ENCODE results near the gene FKBP3. TPM values are rescaled to one million over a fixed set of nuclear protein-coding genes. Genes with fewer than 3 reads are reported as not detected.

Gene FKBP3
- total and polyA plus RNA-seq, 5 experiments from 2014 or later = 60.9 to 83.2 (median 70.4) TPM

GRCh38 chr14:45136399-45136798, 2.1 kb upstream of the FKBP3 start:
- ATAC-seq = no peak
- peaks cover 23 to 57% (median 45%) of the 10 kb centered on the region in 4 donors for H3K4me1 Mint-ChIP-seq
- H3K27me3 Mint-ChIP-seq = no peaks in the 10 kb centered on the region

GRCh38 chr14:45135659-45136395, 1.5 kb upstream of the FKBP3 start, which contains the start of gene FANCM:
TSS of gene FANCM (plus strand) at chr14:45135930. CDS start at chr14:45136032, 102 bp downstream.
- H3K4me3 Mint-ChIP-seq = peak within 1 kb of the TSS; percentile 94 to 100 (median 96)
- peaks cover 23 to 59% (median 48%) of the 10 kb centered on the region in 4 donors for H3K4me1 Mint-ChIP-seq
- peak within 1 kb of the TSS; percentile 94 to 99 (median 98) for H3K27ac Mint-ChIP-seq
- ATAC-seq (peak; percentile 50 to 52), DNase-seq (peak; percentile 59 to 94 (median 87))
- POLR2A ChIA-PET = interaction anchor here (1.0 to 5.0 kb wide), 5 partner anchors 17 to 174 kb away, joined by 3 to 46 read pairs (median 5); partner anchors contain the start of genes KLHL28, MIS18BP1 and TOGARAM1
- no peaks in the 10 kb centered on the region for H3K9me3 Mint-ChIP-seq
- no peaks in the 10 kb centered on the region for H3K36me3 Mint-ChIP-seq
- no peaks in the 10 kb centered on the region for H3K27me3 Mint-ChIP-seq

More at GRCh38 chr14:45136399-45136798, 2.1 kb upstream of the FKBP3 start:
- H3K27ac Mint-ChIP-seq = peak overlapping the region; percentile 94 to 99 (median 98)
- no peaks in the 10 kb centered on the region for H3K9me3 Mint-ChIP-seq
- POLR2A ChIA-PET = interaction anchor here (1.4 to 5.0 kb wide), 2 partner anchors 116 to 175 kb away, joined by 5 to 46 read pairs; partner anchors contain the start of genes KLHL28, MIS18BP1 and TOGARAM1
- peak in 1 of 10 donors; percentile 11 for DNase-seq
- no peaks in the 10 kb centered on the region for H3K36me3 Mint-ChIP-seq
- peak overlapping the region; percentile 94 to 100 (median 96) for H3K4me3 Mint-ChIP-seq

GRCh38 chr14:45135156-45135555, 875 bp upstream of the FKBP3 start:
- H3K27me3 Mint-ChIP-seq = no peaks in the 10 kb centered on the region
- peak overlapping the region; percentile 94 to 99 (median 98) for H3K27ac Mint-ChIP-seq
- H3K4me1 Mint-ChIP-seq = peaks cover 23 to 58% (median 45%) of the 10 kb centered on the region in 4 donors
- DNase-seq (no peak), ATAC-seq (no peak)
- no peaks in the 10 kb centered on the region for H3K36me3 Mint-ChIP-seq
- peak overlapping the region; percentile 94 to 100 (median 96) for H3K4me3 Mint-ChIP-seq
- POLR2A ChIA-PET = interaction anchor here (1.0 to 5.0 kb wide), 6 partner anchors 10 to 238 kb away, joined by 3 to 46 read pairs (median 7); partner anchors contain the start of genes KLHL28, MIS18BP1 and TOGARAM1
- no peaks in the 10 kb centered on the region for H3K9me3 Mint-ChIP-seq

GRCh38 chr14:45133683-45134050, 614 bp downstream of the FKBP3 start:
- Mint-ChIP-seq H3K36me3 (peaks cover 0 to 5% (median 0%) of the 10 kb centered on the region in 3 donors), H3K27ac (peak overlapping the region; percentile 94 to 99 (median 98)), H3K27me3 (no peaks in the 10 kb centered on the region), H3K4me1 (peaks cover 20 to 62% (median 44%) of the 10 kb centered on the region in 4 donors), H3K4me3 (peak overlapping the region; percentile 94 to 100 (median 96)), H3K9me3 (no peaks in the 10 kb centered on the region)
- ATAC-seq (no peak), DNase-seq (peak in 2 of 10 donors; percentile 3 to 13)
- POLR2A ChIA-PET = interaction anchor here (0.9 to 5.0 kb wide), 6 partner anchors 8 to 237 kb away, joined by 4 to 46 read pairs (median 7); partner anchors contain the start of genes KLHL28, MIS18BP1, PRPF39 and TOGARAM1

GRCh38 chr14:45128963-45129629, 5.2 kb downstream of the FKBP3 start:
- Mint-ChIP-seq H3K9me3 (no peaks in the 10 kb centered on the region), H3K27ac (no peak overlapping the region), H3K4me3 (no peak overlapping the region), H3K36me3 (peaks cover 0 to 32% (median 7%) of the 10 kb centered on the region in 3 donors), H3K27me3 (no peaks in the 10 kb centered on the region), H3K4me1 (peaks cover 8 to 34% (median 27%) of the 10 kb centered on the region in 4 donors)
- POLR2A ChIA-PET = no interaction called here
- DNase-seq (no peak), ATAC-seq (no peak)

GRCh38 chr14:45125754-45126153, 8.5 kb downstream of the FKBP3 start:
- no peak for ATAC-seq
- Mint-ChIP-seq H3K36me3 (peaks cover 4 to 59% (median 16%) of the 10 kb centered on the region in 3 donors), H3K27me3 (no peaks in the 10 kb centered on the region), H3K27ac (no peak overlapping the region), H3K4me1 (peaks cover 3 to 11% (median 9%) of the 10 kb centered on the region in 4 donors), H3K9me3 (no peaks in the 10 kb centered on the region), H3K4me3 (no peak overlapping the region)
- POLR2A ChIA-PET = interaction anchor here (1.4 kb wide), 1 partner anchor 9 kb away, joined by 7 read pairs; the partner anchor contains the start of gene FKBP3
- no peak for DNase-seq

GRCh38 chr14:45123271-45123670, 11.0 kb downstream of the FKBP3 start:
- Mint-ChIP-seq H3K4me1 (peaks cover 0 to 8% (median 4%) of the 10 kb centered on the region in 4 donors), H3K27ac (peak overlapping the region in 1 of 10 donors; percentile 8), H3K4me3 (no peak overlapping the region), H3K27me3 (no peaks in the 10 kb centered on the region), H3K36me3 (peaks cover 4 to 75% (median 20%) of the 10 kb centered on the region in 3 donors), H3K9me3 (no peaks in the 10 kb centered on the region)
- no peak for ATAC-seq
- POLR2A ChIA-PET = no interaction called here
- DNase-seq = no peak

- Mint-ChIP-seq H3K9me3 (no peaks in the 10 kb centered on the region), H3K27ac (no peak overlapping the region), H3K27me3 (no peaks in the 10 kb centered on the region), H3K36me3 (peaks cover 4 to 83% (median 21%) of the 10 kb centered on the region in 3 donors), H3K4me1 (no peaks in the 10 kb centered on the region), H3K4me3 (no peak overlapping the region)
- DNase-seq (no peak), ATAC-seq (no peak)
- POLR2A ChIA-PET = no interaction called here
Observed at GRCh38 chr14:45120096-45120495, 14.2 kb downstream of the FKBP3 start.

- H3K36me3 Mint-ChIP-seq = peaks cover 4 to 86% (median 18%) of the 10 kb centered on the region in 3 donors
- DNase-seq (no peak), ATAC-seq (no peak)
- POLR2A ChIA-PET = no interaction called here
- H3K27me3 Mint-ChIP-seq = no peaks in the 10 kb centered on the region
- no peaks in the 10 kb centered on the region for H3K9me3 Mint-ChIP-seq
- no peak overlapping the region for H3K27ac Mint-ChIP-seq
- H3K4me3 Mint-ChIP-seq = no peak overlapping the region
- peaks cover under 1 to 2% (median 2%) of the 10 kb centered on the region in 4 donors for H3K4me1 Mint-ChIP-seq
Observed at GRCh38 chr14:45118594-45118993, 15.7 kb downstream of the FKBP3 start.

GRCh38 chr14:45114327-45114726, 20.0 kb downstream of the FKBP3 start:
- POLR2A ChIA-PET = no interaction called here
- H3K4me3 Mint-ChIP-seq = no peak overlapping the region
- H3K27ac Mint-ChIP-seq = peak overlapping the region in 6 of 10 donors; percentile 34 to 76 (median 42)
- H3K36me3 Mint-ChIP-seq = peaks cover 5 to 87% (median 7%) of the 10 kb centered on the region in 3 donors
- H3K4me1 Mint-ChIP-seq = peaks cover 4 to 7% (median 5%) of the 10 kb centered on the region in 4 donors
- H3K27me3 Mint-ChIP-seq = no peaks in the 10 kb centered on the region
- no peak for ATAC-seq
- no peak for DNase-seq
- no peaks in the 10 kb centered on the region for H3K9me3 Mint-ChIP-seq

- H3K27ac Mint-ChIP-seq = peak overlapping the region in 9 of 10 donors; percentile 7 to 72 (median 49)
- H3K9me3 Mint-ChIP-seq = no peaks in the 10 kb centered on the region
- peaks cover 5 to 86% (median 6%) of the 10 kb centered on the region in 3 donors for H3K36me3 Mint-ChIP-seq
- no peak overlapping the region for H3K4me3 Mint-ChIP-seq
- DNase-seq (no peak), ATAC-seq (no peak)
- H3K4me1 Mint-ChIP-seq = peaks cover 4 to 7% (median 6%) of the 10 kb centered on the region in 4 donors
- POLR2A ChIA-PET = no interaction called here
- H3K27me3 Mint-ChIP-seq = no peaks in the 10 kb centered on the region
Observed at GRCh38 chr14:45112896-45113781, 21.1 kb downstream of the FKBP3 start.

GRCh38 chr14:45104561-45104960, 29.7 kb downstream of the FKBP3 start:
- no peaks in the 10 kb centered on the region for H3K27me3 Mint-ChIP-seq
- peaks cover 0 to 3% (median 1%) of the 10 kb centered on the region in 4 donors for H3K4me1 Mint-ChIP-seq
- H3K27ac Mint-ChIP-seq = peak overlapping the region in 3 of 10 donors; percentile 28 to 71 (median 43)
- H3K4me3 Mint-ChIP-seq = no peak overlapping the region
- H3K9me3 Mint-ChIP-seq = no peaks in the 10 kb centered on the region
- DNase-seq (no peak), ATAC-seq (no peak)
- POLR2A ChIA-PET = no interaction called here
- H3K36me3 Mint-ChIP-seq = peaks cover 0 to 77% (median 9%) of the 10 kb centered on the region in 3 donors

All from naive thymus-derived CD8-positive, alpha-beta T cell (primary cell).